Adrenal gland (tissue), 5 donors: ENCODE data around the gene FAT1.

Experiments
- CTCF ChIP-seq, 6 experiments: fragments of 450-650 bp in 4 of 6; fragments of 200-600 bp in 2 of 6; sonication (generic) in 1 of 6; IDR thresholded peaks; 1 replicate in 5 of 6; 2 replicates in 1 of 6; pipeline versions ENCODE4 v1.5.1 to v1.8.0; 2016 to 2021; ENCODE audit warnings: antibody characterized with exemption in 6 of 6, mild to moderate bottlenecking in 2 of 6, moderate library complexity in 1 of 6
- POLR2A ChIP-seq, 2 donors: fragments of 450-650 bp; IDR thresholded peaks; one replicate each; pipeline ENCODE4 v1.6.1; 2017; ENCODE audit warnings: antibody characterized with exemption in 2 of 2, mild to moderate bottlenecking in 2 of 2, moderate library complexity in 1 of 2
- donor health status: DM: no; HTN: no; CAD: no.

- TF ChIP-seq CTCF (IDR thresholded peaks at IDR 0.05) (no peak), POLR2A (IDR thresholded peaks at IDR 0.05) (no peak)
Measured at GRCh38 chr4:186596850-186597390, 126.7 kb downstream of the FAT1 start.
